Measurements from ENCODE around the gene NR2C2. TPM values are rescaled to one million over a fixed set of nuclear protein-coding genes. Genes with fewer than 3 reads are reported as not detected.

Gene NR2C2
- total and polyA plus RNA-seq, 4 donors, result 3.3 to 21.8 (median 14.5) TPM

DNA sequence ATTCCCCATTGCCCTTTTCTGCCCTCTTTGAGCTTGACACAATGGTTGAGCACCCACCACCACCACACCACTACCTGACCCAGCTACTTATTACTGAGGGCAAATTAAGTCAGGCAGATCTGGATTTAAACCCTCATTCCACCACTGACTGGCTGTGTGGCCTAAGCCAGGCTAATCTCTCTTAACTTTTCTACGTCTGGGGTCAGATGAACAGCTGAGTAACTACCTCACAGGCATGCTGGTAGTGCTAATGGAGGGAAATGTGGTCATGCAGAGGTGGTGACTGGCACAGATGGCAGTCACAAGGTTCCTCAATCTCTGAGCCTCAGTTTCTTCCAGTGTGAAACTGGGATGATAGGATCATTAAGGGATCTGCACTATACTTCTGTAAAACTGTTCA, 122.1 kb downstream of the NR2C2 start:
- no peaks in the 10 kb centered on the region for H3K4me1 ChIP-seq (ENCODE audit: control insufficient read depth in 4 of 4, insufficient read depth in 4 of 4, low read length in 3 of 4)
- H3K4me3 ChIP-seq (ENCODE audit: low read depth in 1 of 3, low read length in 3 of 3), result no peak overlapping the region
- no peak overlapping the region for H3K9ac ChIP-seq (ENCODE audit: low read depth in 1 of 2, low read length in 2 of 2)
- peaks cover 6 to 23% (median 21%) of the 10 kb centered on the region in 4 donors for H3K36me3 ChIP-seq (ENCODE audit: control insufficient read depth in 4 of 4, insufficient read depth in 3 of 4, low read depth in 1 of 4, low read length in 3 of 4)
- WGBS, result 98% methylated on average over 1 of the region's 1 CpG
- no peak overlapping the region for H3K27ac ChIP-seq (ENCODE audit: low read depth in 1 of 2, low read length in 2 of 2)
- TF ChIP-seq EGR1 (IDR thresholded peaks at IDR 0.05; ENCODE audit: low read depth in 2 of 2) (no peak), JUND (IDR thresholded peaks at IDR 0.05) (no peak), HNF4A (conservative IDR thresholded peaks at IDR 0.05) (no peak), SP1 (IDR thresholded peaks at IDR 0.05) (no peak), RAD21 (IDR thresholded peaks at IDR 0.05) (no peak), GABPA (IDR thresholded peaks at IDR 0.05 in 1 of 2, conservative IDR thresholded peaks at IDR 0.05 in 1 of 2) (no peak)
- TF ChIP-seq, protein P1, sequence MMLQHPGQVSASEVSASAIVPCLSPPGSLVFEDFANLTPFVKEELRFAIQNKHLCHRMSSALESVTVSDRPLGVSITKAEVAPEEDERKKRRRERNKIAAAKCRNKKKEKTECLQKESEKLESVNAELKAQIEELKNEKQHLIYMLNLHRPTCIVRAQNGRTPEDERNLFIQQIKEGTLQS (IDR thresholded peaks at IDR 0.05), result no peak
- TF ChIP-seq, protein P2, sequence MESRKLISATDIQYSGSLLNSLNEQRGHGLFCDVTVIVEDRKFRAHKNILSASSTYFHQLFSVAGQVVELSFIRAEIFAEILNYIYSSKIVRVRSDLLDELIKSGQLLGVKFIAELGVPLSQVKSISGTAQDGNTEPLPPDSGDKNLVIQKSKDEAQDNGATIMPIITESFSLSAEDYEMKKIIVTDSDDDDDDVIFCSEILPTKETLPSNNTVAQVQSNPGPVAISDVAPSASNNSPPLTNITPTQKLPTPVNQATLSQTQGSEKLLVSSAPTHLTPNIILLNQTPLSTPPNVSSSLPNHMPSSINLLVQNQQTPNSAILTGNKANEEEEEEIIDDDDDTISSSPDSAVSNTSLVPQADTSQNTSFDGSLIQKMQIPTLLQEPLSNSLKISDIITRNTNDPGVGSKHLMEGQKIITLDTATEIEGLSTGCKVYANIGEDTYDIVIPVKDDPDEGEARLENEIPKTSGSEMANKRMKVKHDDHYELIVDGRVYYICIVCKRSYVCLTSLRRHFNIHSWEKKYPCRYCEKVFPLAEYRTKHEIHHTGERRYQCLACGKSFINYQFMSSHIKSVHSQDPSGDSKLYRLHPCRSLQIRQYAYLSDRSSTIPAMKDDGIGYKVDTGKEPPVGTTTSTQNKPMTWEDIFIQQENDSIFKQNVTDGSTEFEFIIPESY (IDR thresholded peaks at IDR 0.05), result no peak
- H3K9me3 ChIP-seq (ENCODE audit: control insufficient read depth in 4 of 4, low read length in 3 of 4), result no peaks in the 10 kb centered on the region
- no peaks in the 10 kb centered on the region for H3K27me3 ChIP-seq (ENCODE audit: control insufficient read depth in 4 of 4, insufficient read depth in 4 of 4, low read length in 3 of 4)
- no peak for DNase-seq (ENCODE audit: low spot score)

DNA sequence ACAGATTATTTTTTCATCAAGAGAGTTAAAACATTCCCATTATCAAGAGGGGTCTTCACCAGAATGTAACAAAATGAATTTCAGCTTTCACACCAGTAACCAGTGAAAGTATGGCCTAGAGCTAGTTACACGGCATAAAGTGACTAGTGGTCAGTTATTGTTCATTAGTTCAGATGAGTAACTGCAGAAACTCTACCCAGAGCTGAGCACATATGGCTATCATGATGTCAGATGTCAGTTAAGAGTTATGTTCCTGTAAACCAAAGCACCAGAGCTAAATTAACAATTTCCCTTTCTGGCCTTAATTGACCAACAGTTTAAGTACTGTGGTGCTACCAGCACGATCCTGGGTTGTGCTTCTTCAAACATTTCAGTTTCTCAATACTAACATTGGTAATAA, 124.3 kb downstream of the NR2C2 start:
- peaks cover 8 to 45% (median 38%) of the 10 kb centered on the region in 4 donors for H3K36me3 ChIP-seq (ENCODE audit: control insufficient read depth in 4 of 4, insufficient read depth in 3 of 4, low read depth in 1 of 4, low read length in 3 of 4)
- DNase-seq (ENCODE audit: low spot score), result no peak
- H3K27ac ChIP-seq (ENCODE audit: low read depth in 1 of 2, low read length in 2 of 2), result no peak overlapping the region
- WGBS, result 90% methylated on average over 2 of the region's 2 CpGs
- no peaks in the 10 kb centered on the region for H3K9me3 ChIP-seq (ENCODE audit: control insufficient read depth in 4 of 4, low read length in 3 of 4)
- no peak overlapping the region for H3K9ac ChIP-seq (ENCODE audit: low read depth in 1 of 2, low read length in 2 of 2)
- no peaks in the 10 kb centered on the region for H3K27me3 ChIP-seq (ENCODE audit: control insufficient read depth in 4 of 4, insufficient read depth in 4 of 4, low read length in 3 of 4)
- H3K4me1 ChIP-seq (ENCODE audit: control insufficient read depth in 4 of 4, insufficient read depth in 4 of 4, low read length in 3 of 4), result no peaks in the 10 kb centered on the region
- TF ChIP-seq HNF4A (conservative IDR thresholded peaks at IDR 0.05), result no peak
- TF ChIP-seq TAF1 (conservative IDR thresholded peaks at IDR 0.05), result no peak
- no peak for TF ChIP-seq EGR1 (IDR thresholded peaks at IDR 0.05; ENCODE audit: low read depth in 2 of 2)
- no peak for TF ChIP-seq NR2F2 (IDR thresholded peaks at IDR 0.05)
- TF ChIP-seq, protein P3, sequence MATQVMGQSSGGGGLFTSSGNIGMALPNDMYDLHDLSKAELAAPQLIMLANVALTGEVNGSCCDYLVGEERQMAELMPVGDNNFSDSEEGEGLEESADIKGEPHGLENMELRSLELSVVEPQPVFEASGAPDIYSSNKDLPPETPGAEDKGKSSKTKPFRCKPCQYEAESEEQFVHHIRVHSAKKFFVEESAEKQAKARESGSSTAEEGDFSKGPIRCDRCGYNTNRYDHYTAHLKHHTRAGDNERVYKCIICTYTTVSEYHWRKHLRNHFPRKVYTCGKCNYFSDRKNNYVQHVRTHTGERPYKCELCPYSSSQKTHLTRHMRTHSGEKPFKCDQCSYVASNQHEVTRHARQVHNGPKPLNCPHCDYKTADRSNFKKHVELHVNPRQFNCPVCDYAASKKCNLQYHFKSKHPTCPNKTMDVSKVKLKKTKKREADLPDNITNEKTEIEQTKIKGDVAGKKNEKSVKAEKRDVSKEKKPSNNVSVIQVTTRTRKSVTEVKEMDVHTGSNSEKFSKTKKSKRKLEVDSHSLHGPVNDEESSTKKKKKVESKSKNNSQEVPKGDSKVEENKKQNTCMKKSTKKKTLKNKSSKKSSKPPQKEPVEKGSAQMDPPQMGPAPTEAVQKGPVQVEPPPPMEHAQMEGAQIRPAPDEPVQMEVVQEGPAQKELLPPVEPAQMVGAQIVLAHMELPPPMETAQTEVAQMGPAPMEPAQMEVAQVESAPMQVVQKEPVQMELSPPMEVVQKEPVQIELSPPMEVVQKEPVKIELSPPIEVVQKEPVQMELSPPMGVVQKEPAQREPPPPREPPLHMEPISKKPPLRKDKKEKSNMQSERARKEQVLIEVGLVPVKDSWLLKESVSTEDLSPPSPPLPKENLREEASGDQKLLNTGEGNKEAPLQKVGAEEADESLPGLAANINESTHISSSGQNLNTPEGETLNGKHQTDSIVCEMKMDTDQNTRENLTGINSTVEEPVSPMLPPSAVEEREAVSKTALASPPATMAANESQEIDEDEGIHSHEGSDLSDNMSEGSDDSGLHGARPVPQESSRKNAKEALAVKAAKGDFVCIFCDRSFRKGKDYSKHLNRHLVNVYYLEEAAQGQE (IDR thresholded peaks at IDR 0.05), result no peak
- no peak for TF ChIP-seq YY1 (IDR thresholded peaks at IDR 0.05)
- TF ChIP-seq, protein P2 (IDR thresholded peaks at IDR 0.05), result no peak
- TF ChIP-seq FOXA1 (IDR thresholded peaks at IDR 0.05), result no peak
- TF ChIP-seq, protein P4, sequence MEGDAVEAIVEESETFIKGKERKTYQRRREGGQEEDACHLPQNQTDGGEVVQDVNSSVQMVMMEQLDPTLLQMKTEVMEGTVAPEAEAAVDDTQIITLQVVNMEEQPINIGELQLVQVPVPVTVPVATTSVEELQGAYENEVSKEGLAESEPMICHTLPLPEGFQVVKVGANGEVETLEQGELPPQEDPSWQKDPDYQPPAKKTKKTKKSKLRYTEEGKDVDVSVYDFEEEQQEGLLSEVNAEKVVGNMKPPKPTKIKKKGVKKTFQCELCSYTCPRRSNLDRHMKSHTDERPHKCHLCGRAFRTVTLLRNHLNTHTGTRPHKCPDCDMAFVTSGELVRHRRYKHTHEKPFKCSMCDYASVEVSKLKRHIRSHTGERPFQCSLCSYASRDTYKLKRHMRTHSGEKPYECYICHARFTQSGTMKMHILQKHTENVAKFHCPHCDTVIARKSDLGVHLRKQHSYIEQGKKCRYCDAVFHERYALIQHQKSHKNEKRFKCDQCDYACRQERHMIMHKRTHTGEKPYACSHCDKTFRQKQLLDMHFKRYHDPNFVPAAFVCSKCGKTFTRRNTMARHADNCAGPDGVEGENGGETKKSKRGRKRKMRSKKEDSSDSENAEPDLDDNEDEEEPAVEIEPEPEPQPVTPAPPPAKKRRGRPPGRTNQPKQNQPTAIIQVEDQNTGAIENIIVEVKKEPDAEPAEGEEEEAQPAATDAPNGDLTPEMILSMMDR (IDR thresholded peaks at IDR 0.05; ENCODE audit: low read depth, low read length, missing input control), result no peak
- TF ChIP-seq RAD21 (IDR thresholded peaks at IDR 0.05), result no peak
- TF ChIP-seq RXRA (IDR thresholded peaks at IDR 0.05), result no peak
- TF ChIP-seq FOXA2 (IDR thresholded peaks at IDR 0.05), result no peak
- no peak for TF ChIP-seq JUND (IDR thresholded peaks at IDR 0.05)
- no peak for TF ChIP-seq GABPA (IDR thresholded peaks at IDR 0.05 in 1 of 2, conservative IDR thresholded peaks at IDR 0.05 in 1 of 2)
- TF ChIP-seq SP1 (IDR thresholded peaks at IDR 0.05), result no peak
- no peak overlapping the region for H3K4me3 ChIP-seq (ENCODE audit: low read depth in 1 of 3, low read length in 3 of 3)
